GM23248 (cell line): ENCODE measurements around the gene TRIM36.

Experiments used
- EZH2 ChIP-seq: fragments of 200-600 bp; sonication (generic); IDR thresholded peaks from 2 replicates; pipeline ENCODE4 v1.6.1; 2018; ENCODE audit warnings: antibody characterized with exemption, mild to moderate bottlenecking; ENCODE audit not compliant: insufficient read depth, poor library complexity, severe bottlenecking
- EZH2phosphoT487 ChIP-seq: fragments of 200-600 bp; sonication (generic); IDR thresholded peaks from 2 replicates; pipeline ENCODE4 v1.6.1; 2018; ENCODE audit warnings: antibody characterized with exemption, moderate library complexity, mild to moderate bottlenecking, low read depth; ENCODE audit not compliant: insufficient read depth

GRCh38 chr5:115179030-115179393 is 9.3 kb upstream of the TRIM36 start:
- TF ChIP-seq EZH2 = no peak
- no peak for TF ChIP-seq EZH2phosphoT487
